Uterus (tissue), 2 donors: ENCODE measurements around the gene DPP9.

Experiments used
- CTCF ChIP-seq, 4 experiments: fragments of 200-600 bp in 2 of 4; fragments of 450-650 bp in 2 of 4; sonication (generic) in 2 of 4; IDR thresholded peaks; one replicate each; pipeline ENCODE4 v1.5.1; 2016 to 2019; ENCODE audit warnings: antibody characterized with exemption in 4 of 4, mild to moderate bottlenecking in 2 of 4, moderate library complexity in 1 of 4
- POLR2A ChIP-seq, 2 donors: fragments of 450-650 bp; IDR thresholded peaks; one replicate each; pipeline ENCODE4 v1.6.1; 2016; ENCODE audit warnings: antibody characterized with exemption in 2 of 2, mild to moderate bottlenecking in 1 of 2, moderate library complexity in 1 of 2

DNA sequence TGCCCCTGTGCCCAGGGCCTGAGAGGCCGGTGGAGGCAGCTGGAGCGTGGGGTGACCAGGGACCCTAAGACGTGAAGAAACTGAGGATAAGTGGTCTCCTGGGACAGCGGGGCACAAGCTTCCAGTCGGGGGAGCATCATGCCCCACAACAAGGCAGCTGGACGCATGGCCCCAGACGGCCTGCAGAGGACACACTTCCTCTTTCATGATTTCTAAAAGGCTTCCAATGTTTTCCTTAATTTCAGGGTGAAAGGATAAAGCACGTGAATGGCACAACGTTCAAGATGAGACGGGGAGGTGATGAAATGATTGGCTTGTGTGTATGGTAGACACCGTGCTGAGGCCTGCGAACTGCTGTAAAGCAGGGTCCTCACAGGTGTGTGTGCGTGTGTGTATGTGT, 33.3 kb downstream of the DPP9 start:
- TF ChIP-seq CTCF (IDR thresholded peaks at IDR 0.05): no peak
- TF ChIP-seq POLR2A (IDR thresholded peaks at IDR 0.05): no peak
